GM12891 (cell line): ENCODE data around the gene ATP6AP1.

Source experiments
- PAX5 ChIP-seq: IDR thresholded peaks from 2 replicates; pipeline ENCODE4 v1.6.1; 2011; ENCODE audit warnings: low read length, moderate library complexity, mild to moderate bottlenecking; ENCODE audit not compliant: insufficient read depth, severe bottlenecking
- POLR2A ChIP-seq: IDR thresholded peaks from 2 replicates; pipeline ENCODE4 v1.6.1; 2011; ENCODE audit warnings: low read depth, low read length, control low read depth
- POLR2AphosphoS5 ChIP-seq: IDR thresholded peaks from 2 replicates; pipeline ENCODE4 v1.6.1; 2011; ENCODE audit warnings: low read depth, low read length, control low read depth
- POU2F2 ChIP-seq: IDR thresholded peaks from 2 replicates; pipeline ENCODE4 v1.6.1; 2011; ENCODE audit warnings: low read depth, mild to moderate bottlenecking, control low read depth, low read length, moderate library complexity
- SPI1 ChIP-seq: IDR thresholded peaks from 2 replicates; pipeline ENCODE4 v1.6.1; 2011; ENCODE audit warnings: low read depth, low read length, control low read depth
- TAF1 ChIP-seq: IDR thresholded peaks from 2 replicates; pipeline ENCODE4 v1.6.1; 2011; ENCODE audit warnings: low read depth, low read length, control low read depth

DNA sequence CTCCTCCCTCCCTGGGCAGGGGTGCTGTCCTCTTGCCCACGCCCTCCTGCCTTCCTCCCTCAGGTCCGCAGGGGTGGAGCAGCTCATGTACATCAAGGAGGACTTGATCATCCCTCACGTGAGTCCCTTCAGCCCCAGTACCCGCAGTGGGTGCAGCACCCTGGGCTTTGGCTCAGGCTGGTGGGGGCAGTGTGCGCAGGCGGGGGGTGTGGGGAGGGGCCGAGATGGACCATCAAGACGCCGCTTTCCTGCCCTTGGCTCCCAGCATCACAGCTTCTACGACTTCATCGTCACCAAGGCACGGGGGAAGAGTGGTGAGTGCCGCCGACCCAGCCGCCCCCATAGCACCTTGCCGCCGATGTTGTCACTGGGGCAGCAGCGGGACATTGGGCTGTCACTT lies 21.1 kb downstream of the ATP6AP1 start:
- TF ChIP-seq TAF1 (no peak), POLR2A (no peak), POLR2AphosphoS5 (no peak), POU2F2 (no peak), PAX5 (no peak), SPI1 (no peak)
